Measurements from ENCODE around the gene LY6G6D. TPM values are rescaled to one million over a fixed set of nuclear protein-coding genes. Genes with fewer than 3 reads are reported as not detected.

LY6G6D gene
- total RNA-seq, 4 donors from 2014 or later, result not detected

DNA sequence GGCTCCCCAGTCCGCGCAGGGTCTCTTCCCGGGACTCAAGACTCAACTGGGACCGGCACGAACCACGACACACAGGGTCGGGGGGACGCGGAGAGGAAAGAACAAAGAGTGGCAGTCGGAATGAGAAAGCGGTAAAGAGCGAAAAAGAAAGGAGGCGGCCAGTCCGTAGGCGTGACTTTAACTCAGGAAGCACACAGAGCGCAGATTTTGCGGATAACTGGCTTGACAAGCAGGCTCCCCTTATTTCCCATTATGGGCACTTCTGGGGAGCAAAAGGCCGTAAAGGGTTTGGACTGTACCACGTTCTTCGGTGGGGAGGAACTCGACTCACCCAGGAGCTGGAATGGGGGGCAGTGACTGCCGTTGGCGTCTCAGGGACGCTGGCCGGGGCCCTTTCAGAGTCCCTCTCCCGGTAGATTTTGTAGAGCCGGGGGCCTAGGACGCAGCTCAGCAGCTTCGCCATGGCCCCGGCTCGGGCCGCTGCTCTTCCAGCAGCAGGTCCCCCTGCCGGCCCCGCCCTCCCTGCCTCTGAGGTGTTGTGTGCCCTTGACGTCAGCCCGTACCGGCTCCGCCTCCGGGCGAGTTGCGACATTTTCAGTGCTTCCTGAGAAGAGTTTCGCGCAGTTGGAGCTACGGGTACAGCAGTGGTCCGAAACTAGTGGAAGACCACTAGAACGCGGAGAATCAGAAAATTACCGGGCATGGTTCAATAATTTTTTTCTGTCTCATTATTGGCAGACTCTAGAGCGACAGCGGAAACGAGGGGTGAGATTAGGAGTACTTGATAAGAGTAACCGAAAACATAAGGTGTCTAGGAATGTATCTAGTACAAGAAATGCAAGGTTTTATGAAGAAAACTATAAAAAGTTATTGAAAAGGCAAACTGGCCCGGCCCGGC is 12.1 kb upstream of the LY6G6D start, which contains the start of gene ABHD16A:
Gene ABHD16A, minus strand, starts transcription at position 506 of the 898 bp plus-strand sequence. Its CDS starts 43 bp downstream, at position 463.
- H3K9me3 ChIP-seq, result no peaks in the 10 kb centered on the region
- ATAC-seq (peak; percentile 94 to 95), DNase-seq (peak; percentile 99)
- in situ Hi-C loops (cut with MboI; ENCODE audit: low sequenced_read_pairs in 4 of 4) (no loop called here), intact Hi-C loops (cut with DNase I; ENCODE audit: low total_unique reads) (loop anchor here (1.0 to 5.0 kb wide), 6 partner anchors 26 to 194 kb away; partner anchors contain the start of genes BAG6, DDAH2, EHMT2 and HSPA1B)
- H3K27me3 ChIP-seq, result no peaks in the 10 kb centered on the region
- H3K4me3 ChIP-seq, result peak within 1 kb of the TSS; percentile 65 to 85 (median 83)
- peaks cover 0 to 12% of the 10 kb centered on the region in 2 donors for H3K36me3 ChIP-seq
- H3K4me1 ChIP-seq, result peaks cover 22 to 31% of the 10 kb centered on the region in 2 donors
- peak within 1 kb of the TSS; percentile 91 to 98 (median 96) for H3K27ac ChIP-seq
- TF ChIP-seq, protein P1, sequence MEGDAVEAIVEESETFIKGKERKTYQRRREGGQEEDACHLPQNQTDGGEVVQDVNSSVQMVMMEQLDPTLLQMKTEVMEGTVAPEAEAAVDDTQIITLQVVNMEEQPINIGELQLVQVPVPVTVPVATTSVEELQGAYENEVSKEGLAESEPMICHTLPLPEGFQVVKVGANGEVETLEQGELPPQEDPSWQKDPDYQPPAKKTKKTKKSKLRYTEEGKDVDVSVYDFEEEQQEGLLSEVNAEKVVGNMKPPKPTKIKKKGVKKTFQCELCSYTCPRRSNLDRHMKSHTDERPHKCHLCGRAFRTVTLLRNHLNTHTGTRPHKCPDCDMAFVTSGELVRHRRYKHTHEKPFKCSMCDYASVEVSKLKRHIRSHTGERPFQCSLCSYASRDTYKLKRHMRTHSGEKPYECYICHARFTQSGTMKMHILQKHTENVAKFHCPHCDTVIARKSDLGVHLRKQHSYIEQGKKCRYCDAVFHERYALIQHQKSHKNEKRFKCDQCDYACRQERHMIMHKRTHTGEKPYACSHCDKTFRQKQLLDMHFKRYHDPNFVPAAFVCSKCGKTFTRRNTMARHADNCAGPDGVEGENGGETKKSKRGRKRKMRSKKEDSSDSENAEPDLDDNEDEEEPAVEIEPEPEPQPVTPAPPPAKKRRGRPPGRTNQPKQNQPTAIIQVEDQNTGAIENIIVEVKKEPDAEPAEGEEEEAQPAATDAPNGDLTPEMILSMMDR (IDR thresholded peaks at IDR 0.05 in 4 of 5, conservative IDR thresholded peaks at IDR 0.05 in 1 of 5), result peak in 2 of 5 experiments; percentile 5 to 20
- peak; percentile 99 for TF ChIP-seq POLR2A (IDR thresholded peaks at IDR 0.05)

GRCh38 chr6:31705931-31706330 is 9.2 kb upstream of the LY6G6D start:
- Histone ChIP-seq H3K27me3 (no peaks in the 10 kb centered on the region), H3K9me3 (no peaks in the 10 kb centered on the region), H3K27ac (no peak overlapping the region), H3K36me3 (no peaks in the 10 kb centered on the region), H3K4me1 (peaks cover 16 to 17% of the 10 kb centered on the region in 2 donors), H3K4me3 (no peak overlapping the region)
- ATAC-seq (no peak), DNase-seq (no peak)
- intact Hi-C loops (cut with DNase I; ENCODE audit: low total_unique reads), result no loop called here
- no peak for TF ChIP-seq POLR2A (IDR thresholded peaks at IDR 0.05)
- TF ChIP-seq, protein P1 (IDR thresholded peaks at IDR 0.05 in 4 of 5, conservative IDR thresholded peaks at IDR 0.05 in 1 of 5), result no peak
- in situ Hi-C loops (cut with MboI; ENCODE audit: low sequenced_read_pairs in 4 of 4), result no loop called here

- no peak for DNase-seq
- no peaks in the 10 kb centered on the region for H3K9me3 ChIP-seq
- in situ Hi-C loops (cut with MboI; ENCODE audit: low sequenced_read_pairs in 4 of 4), result no loop called here
- no peak within 1 kb of the TSS for H3K4me3 ChIP-seq
- no peaks in the 10 kb centered on the region for H3K36me3 ChIP-seq
- ATAC-seq, result no peak
- peaks cover 10% of the 10 kb centered on the region in 2 donors for H3K4me1 ChIP-seq
- H3K27ac ChIP-seq, result no peak within 1 kb of the TSS
- no peaks in the 10 kb centered on the region for H3K27me3 ChIP-seq
- TF ChIP-seq, protein P1 (IDR thresholded peaks at IDR 0.05 in 4 of 5, conservative IDR thresholded peaks at IDR 0.05 in 1 of 5), result no peak
- no peak for TF ChIP-seq POLR2A (IDR thresholded peaks at IDR 0.05)
- intact Hi-C loops (cut with DNase I; ENCODE audit: low total_unique reads), result no loop called here
These were observed 8.5 kb upstream of the LY6G6D start, which contains the start of gene LY6G6F for GRCh38 chr6:31706599-31706998. LY6G6F (plus strand) TSS chr6:31706866; CDS start chr6:31706907, 41 bp downstream.

GRCh38 chr6:31707701-31708100 is 7.4 kb upstream of the LY6G6D start:
- Histone ChIP-seq H3K4me1 (peaks cover 3% of the 10 kb centered on the region in 2 donors), H3K9me3 (no peaks in the 10 kb centered on the region), H3K27ac (no peak overlapping the region), H3K27me3 (no peaks in the 10 kb centered on the region), H3K4me3 (no peak overlapping the region), H3K36me3 (no peaks in the 10 kb centered on the region)
- no peak for ATAC-seq
- no peak for DNase-seq
- intact Hi-C loops (cut with DNase I; ENCODE audit: low total_unique reads), result no loop called here
- in situ Hi-C loops (cut with MboI; ENCODE audit: low sequenced_read_pairs in 4 of 4), result no loop called here
- no peak for TF ChIP-seq POLR2A (IDR thresholded peaks at IDR 0.05)
- TF ChIP-seq, protein P1 (IDR thresholded peaks at IDR 0.05 in 4 of 5, conservative IDR thresholded peaks at IDR 0.05 in 1 of 5), result no peak

Data from gastrocnemius medialis (tissue), 4 donors.